Right cardiac atrium (tissue), 5 donors: ENCODE results near the gene DIRAS3. TPM values are rescaled to one million over a fixed set of nuclear protein-coding genes. Genes with fewer than 3 reads are reported as not detected.
"Not testable (repeated sequence)": the region's sequence is repeated elsewhere in the genome, so short reads cannot be mapped to it uniquely, and the experiment has no call there.

ENCODE experiments used
- ATAC-seq, 2 donors: fragments of 200-7000 bp; cut with Tn5 transposase; one replicate each; pipeline versions ENCODE4 v1.8.0 to v1.9.1; 2020; ENCODE audit warnings: moderate library complexity in 2 of 2, mild to moderate bottlenecking in 1 of 2
- DNase-seq, 3 donors: peaks; one replicate each; pipeline ENCODE4 v3.0.0-alpha.2; 2020
- H3K27ac ChIP-seq: one replicate; pipeline ENCODE4 v1.5.1; 2013; ENCODE audit warnings: mild to moderate bottlenecking, low read length, control low read depth, moderate library complexity
- H3K27me3 ChIP-seq: one replicate; pipeline ENCODE4 v1.6.1; 2013; ENCODE audit not compliant: control insufficient read depth, insufficient read depth
- H3K4me1 ChIP-seq: one replicate; pipeline ENCODE4 v1.6.1; 2013; ENCODE audit warnings: low read length; ENCODE audit not compliant: control insufficient read depth, insufficient read depth
- H3K4me3 ChIP-seq: one replicate; pipeline ENCODE4 v1.5.1; 2013; ENCODE audit warnings: low read length, control low read depth
- H3K9me3 ChIP-seq: one replicate; pipeline ENCODE4 v1.6.1; 2013; ENCODE audit warnings: low read length; ENCODE audit not compliant: control insufficient read depth
- WGBS: extraction: QIAGEN DNeasy Blood & Tissue Kit; methylation state at CpG from one replicate; pipeline ENCODE4 v1.1.7; 2013; 5-methylcytosine and 5-hydroxymethylcytosine counted together
- intact Hi-C, 4 donors: fragments of 100-400 bp; cut with DNase I; formaldehyde crosslinking; loops; one replicate each; pipeline versions ENCODE4 v1.11.0 to v1.14.0; 2022 to 2023
- polyA plus RNA-seq: library from polyadenylated mRNA; stranded (reverse); fragments of 200-250 nt; gene quantifications from one replicate; pipeline ENCODE4 v1.2.3, GENCODE V29; 2013
- total RNA-seq, 4 donors: library from RNA; stranded (reverse); fragmentation: NEBNext Ultra II Directional; extraction: Animal tissue kit (Norgen Biotek cat#: 25700); gene quantifications; one replicate each; pipeline ENCODE4 v1.2.1, GENCODE V29; 2021
- donor health status: healthy with polysubstance abuse.
- donor health status: DM: no; HTN: yes; CAD: no.
- donor health status: DM: no; HTN: no; CAD: no.
- donor health status: DM: no; HTN: yes; CAD: no; lungs with severe emphysema.
- donor health status: DM: yes; HTN: yes; CAD: no.

The DIRAS3 gene
- total and polyA plus RNA-seq, 5 donors: 3.0 to 8.7 (median 6.6) TPM

GRCh38 chr1:68024635-68025338, 25.6 kb downstream of the DIRAS3 start:
- Histone ChIP-seq H3K4me3 (no peak overlapping the region), H3K9me3 (no peaks in the 10 kb centered on the region), H3K27me3 (no peaks in the 10 kb centered on the region), H3K27ac (no peak overlapping the region), H3K4me1 (no peaks in the 10 kb centered on the region)
- 81% methylated on average over 2 of the region's 2 CpGs for WGBS
- no peak for ATAC-seq
- intact Hi-C loops: no loop called here
- DNase-seq: no peak

DNA sequence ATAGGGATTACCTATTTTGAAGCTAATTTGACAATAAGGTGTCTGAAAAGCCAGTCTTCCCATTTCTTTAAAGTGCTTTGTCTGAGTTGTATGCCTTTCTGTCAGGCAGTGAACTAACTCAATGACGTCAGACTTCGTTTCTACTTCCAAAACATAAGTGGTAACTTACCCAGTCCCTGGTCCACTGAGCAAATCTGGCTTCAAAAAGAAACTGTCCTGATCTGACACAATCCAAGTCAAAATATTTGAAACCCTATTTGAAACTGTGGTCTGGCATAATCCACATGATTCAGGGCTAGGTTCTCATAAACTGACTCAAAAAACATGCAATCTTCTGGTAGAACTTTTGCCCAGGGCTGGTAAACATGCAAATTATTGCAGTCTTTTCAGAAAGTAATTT, 34.0 kb downstream of the DIRAS3 start:
- intact Hi-C loops: loop anchor here in 1 of 4 donors (10.0 kb wide), 1 partner anchor 162 kb away; no protein-coding TSS in a partner anchor
- WGBS: 57% methylated on average over 2 of the region's 2 CpGs

GRCh38 chr1:68015971-68016370, 34.5 kb downstream of the DIRAS3 start:
- DNase-seq: no peak
- 90% methylated on average over 3 of the region's 3 CpGs for WGBS
- intact Hi-C loops: loop anchor here in 1 of 4 donors (10.0 kb wide), 1 partner anchor 161 kb away; no protein-coding TSS in a partner anchor
- H3K4me1 ChIP-seq: no peaks in the 10 kb centered on the region
- no peak overlapping the region for H3K4me3 ChIP-seq
- H3K27me3 ChIP-seq: no peaks in the 10 kb centered on the region
- no peak overlapping the region for H3K27ac ChIP-seq
- H3K9me3 ChIP-seq: no peaks in the 10 kb centered on the region
- no peak for ATAC-seq

More for the DNA sequence above, 34.0 kb downstream of the DIRAS3 start:
- ATAC-seq (no peak), DNase-seq (no peak)
- no peak overlapping the region for H3K4me3 ChIP-seq
- H3K27ac ChIP-seq: no peak overlapping the region
- no peaks in the 10 kb centered on the region for H3K4me1 ChIP-seq
- no peaks in the 10 kb centered on the region for H3K9me3 ChIP-seq
- H3K27me3 ChIP-seq: no peaks in the 10 kb centered on the region

- Histone ChIP-seq H3K27me3 (no peaks in the 10 kb centered on the region), H3K4me3 (no peak overlapping the region), H3K27ac (no peak overlapping the region), H3K9me3 (no peaks in the 10 kb centered on the region), H3K4me1 (no peaks in the 10 kb centered on the region)
- intact Hi-C loops: loop anchor here in 1 of 4 donors (10.0 kb wide), 1 partner anchor 161 kb away; no protein-coding TSS in a partner anchor
- ATAC-seq: peak; percentile 86 to 87
- no peak for DNase-seq
- WGBS: 63% methylated on average over 2 of the region's 2 CpGs
These were observed 35.1 kb downstream of the DIRAS3 start for GRCh38 chr1:68015369-68015768.

GRCh38 chr1:68013351-68013750, 37.1 kb downstream of the DIRAS3 start:
- DNase-seq (no peak), ATAC-seq (no peak)
- no peaks in the 10 kb centered on the region for H3K4me1 ChIP-seq
- H3K27me3 ChIP-seq: no peaks in the 10 kb centered on the region
- intact Hi-C loops: loop anchor here in 2 of 4 donors (5.0 to 10.0 kb wide), 2 partner anchors 159 to 161 kb away; no protein-coding TSS in a partner anchor
- H3K9me3 ChIP-seq: no peaks in the 10 kb centered on the region
- no peak overlapping the region for H3K4me3 ChIP-seq
- 90% methylated on average over 4 of the region's 4 CpGs for WGBS
- H3K27ac ChIP-seq: no peak overlapping the region

- no peak overlapping the region for H3K27ac ChIP-seq
These were observed 38.6 kb downstream of the DIRAS3 start for GRCh38 chr1:68011657-68012375.

DNA sequence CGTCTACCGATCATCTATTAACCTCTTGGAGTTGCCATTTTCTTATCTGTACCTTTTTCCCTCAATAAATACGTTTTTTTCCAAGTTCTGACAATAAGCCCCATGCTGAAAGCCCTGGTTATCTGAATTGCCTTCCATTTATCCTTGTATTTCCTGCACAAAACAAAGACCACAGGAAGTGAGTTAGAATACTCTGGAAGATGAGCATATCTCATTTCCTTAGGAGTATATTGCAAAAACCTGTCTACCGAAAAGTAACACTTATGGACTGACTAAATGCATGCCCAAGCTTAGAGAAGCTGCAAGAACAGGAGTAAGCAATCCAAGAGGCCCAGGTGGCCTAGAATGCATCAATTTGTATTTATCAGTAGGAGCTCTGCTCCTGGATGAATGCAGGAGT, 39.9 kb downstream of the DIRAS3 start:
- no peaks in the 10 kb centered on the region for H3K4me1 ChIP-seq
- no peak overlapping the region for H3K4me3 ChIP-seq
- no peak overlapping the region for H3K27ac ChIP-seq
- H3K27me3 ChIP-seq: no peaks in the 10 kb centered on the region
- no peaks in the 10 kb centered on the region for H3K9me3 ChIP-seq
- ATAC-seq: no peak
- WGBS: 17% methylated on average over 4 of the region's 4 CpGs
- intact Hi-C loops: loop anchor here in 2 of 4 donors (5.0 to 10.0 kb wide), 2 partner anchors 156 to 158 kb away; no protein-coding TSS in a partner anchor
- no peak for DNase-seq

More at GRCh38 chr1:68011657-68012375, 38.6 kb downstream of the DIRAS3 start:
- H3K27me3 ChIP-seq: no peaks in the 10 kb centered on the region
- H3K4me3 ChIP-seq: no peak overlapping the region
- WGBS: 89% methylated on average over 2 of the region's 2 CpGs
- H3K4me1 ChIP-seq: no peaks in the 10 kb centered on the region
- H3K9me3 ChIP-seq: no peaks in the 10 kb centered on the region
- ATAC-seq: no peak
- DNase-seq: no peak
- intact Hi-C loops: loop anchor here in 2 of 4 donors (5.0 to 10.0 kb wide), 2 partner anchors 157 to 160 kb away; no protein-coding TSS in a partner anchor

GRCh38 chr1:68010090-68010489, 40.3 kb downstream of the DIRAS3 start:
- DNase-seq (no peak), ATAC-seq (no peak)
- Histone ChIP-seq H3K9me3 (no peaks in the 10 kb centered on the region), H3K27ac (no peak overlapping the region), H3K4me1 (no peaks in the 10 kb centered on the region), H3K27me3 (no peaks in the 10 kb centered on the region), H3K4me3 (no peak overlapping the region)
- intact Hi-C loops: loop anchor here in 2 of 4 donors (5.0 to 10.0 kb wide), 2 partner anchors 155 to 158 kb away; no protein-coding TSS in a partner anchor

DNA sequence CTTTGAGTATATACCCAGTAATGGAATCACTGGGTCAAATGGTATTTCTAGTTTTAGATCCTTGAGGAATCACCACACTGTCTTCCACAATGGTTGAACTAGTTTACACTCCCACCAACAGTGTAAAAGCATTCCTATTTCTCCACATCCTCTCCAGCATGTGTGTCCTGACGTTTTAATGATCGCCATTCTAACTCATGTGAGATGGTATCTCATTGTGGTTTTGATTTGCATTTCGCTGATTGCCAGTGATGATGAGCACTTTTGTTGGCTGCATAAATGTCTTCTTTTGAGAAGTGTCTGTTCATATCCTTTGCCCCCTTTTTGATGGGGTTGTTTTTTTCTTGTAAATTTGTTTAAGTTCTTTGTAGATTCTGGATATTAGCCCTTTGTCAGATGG, 46.8 kb downstream of the DIRAS3 start:
- H3K4me1 ChIP-seq, DNase-seq, H3K27ac ChIP-seq, H3K27me3 ChIP-seq, ATAC-seq, H3K9me3 ChIP-seq, intact Hi-C loops, H3K4me3 ChIP-seq: not testable (repeated sequence)
- 98% methylated on average over 3 of the region's 3 CpGs for WGBS

- WGBS: 0% methylated on average over 1 of the region's 1 CpG
- ATAC-seq: no peak
These were observed 50.2 kb downstream of the DIRAS3 start for GRCh38 chr1:68000191-68000590.

DNA sequence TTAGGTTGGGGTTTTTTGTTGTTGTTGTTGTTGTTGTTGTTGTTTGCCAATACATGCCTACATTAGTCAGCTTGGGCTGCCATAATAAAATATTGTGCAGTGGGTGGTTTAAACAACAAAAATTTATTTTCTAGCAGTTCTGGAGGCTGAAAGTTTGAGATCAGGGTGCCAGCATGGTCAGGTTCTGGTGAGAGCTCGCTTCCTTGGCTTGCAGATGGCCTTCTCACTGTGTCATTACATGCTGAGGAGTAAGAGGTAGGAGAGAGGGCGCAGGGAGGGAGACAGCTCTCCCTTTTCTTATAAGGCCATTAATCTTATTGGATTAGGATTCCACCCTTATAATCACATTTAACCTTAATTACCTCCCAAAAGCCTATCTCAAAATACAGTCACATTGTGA, 52.7 kb downstream of the DIRAS3 start:
- ATAC-seq: no peak
- no peaks in the 10 kb centered on the region for H3K27me3 ChIP-seq

More at GRCh38 chr1:68000191-68000590, 50.2 kb downstream of the DIRAS3 start:
- H3K9me3 ChIP-seq: no peaks in the 10 kb centered on the region
- intact Hi-C loops: no loop called here
- no peak overlapping the region for H3K4me3 ChIP-seq
- no peak for DNase-seq
- H3K4me1 ChIP-seq: no peaks in the 10 kb centered on the region
- no peaks in the 10 kb centered on the region for H3K27me3 ChIP-seq
- no peak overlapping the region for H3K27ac ChIP-seq

More for the DNA sequence above, 52.7 kb downstream of the DIRAS3 start:
- H3K9me3 ChIP-seq: no peaks in the 10 kb centered on the region
- no peak overlapping the region for H3K27ac ChIP-seq
- no peak overlapping the region for H3K4me3 ChIP-seq
- WGBS: 92% methylated on average over 2 of the region's 2 CpGs
- no peak for DNase-seq
- intact Hi-C loops: no loop called here
- H3K4me1 ChIP-seq: no peaks in the 10 kb centered on the region
